ENCODE measurements around the gene FAM171A1.
"Not testable (repeated sequence)": the region's sequence is repeated elsewhere in the genome, so short reads cannot be mapped to it uniquely, and the experiment has no call there.

The FAM171A1 gene

DNA sequence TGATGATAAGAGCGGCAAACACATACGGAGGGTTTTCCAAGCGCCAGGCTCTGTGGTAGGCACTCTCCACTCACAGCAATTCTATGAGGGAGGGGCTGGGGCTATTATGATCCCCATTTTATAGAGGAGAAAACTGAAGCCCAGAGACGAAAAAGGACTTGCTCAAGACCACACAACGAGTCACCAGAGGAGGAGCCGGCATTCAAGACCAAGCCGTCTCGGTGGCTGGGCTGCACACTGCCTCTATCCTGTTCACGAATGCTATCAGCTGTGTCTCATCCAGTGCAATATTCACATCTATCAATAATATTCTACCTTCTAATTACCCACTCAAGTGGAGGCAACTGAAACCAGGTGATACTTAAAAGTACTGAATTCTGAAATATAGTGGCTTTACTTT lies 134.7 kb downstream of the FAM171A1 start:
- no peak for DNase-seq

DNA sequence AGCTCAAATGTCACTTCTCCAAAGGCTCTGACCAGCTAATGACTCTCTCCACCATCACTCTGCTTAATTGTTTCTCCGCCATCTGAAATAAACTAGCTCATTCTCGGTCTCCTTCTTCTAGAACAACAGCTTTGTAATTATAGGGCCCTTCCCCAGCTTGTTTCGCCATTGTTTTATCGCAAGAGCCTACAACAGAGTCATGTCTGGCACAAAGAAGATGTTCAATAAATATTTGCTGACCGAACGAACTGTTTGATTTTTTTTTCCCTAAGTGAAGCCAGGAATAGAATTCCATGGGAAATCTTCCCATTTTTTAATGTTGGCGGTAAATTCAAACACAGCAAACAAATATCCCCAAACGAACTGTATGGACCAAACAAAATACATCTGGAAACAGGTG lies 138.8 kb downstream of the FAM171A1 start:
- DNase-seq: no peak

DNA sequence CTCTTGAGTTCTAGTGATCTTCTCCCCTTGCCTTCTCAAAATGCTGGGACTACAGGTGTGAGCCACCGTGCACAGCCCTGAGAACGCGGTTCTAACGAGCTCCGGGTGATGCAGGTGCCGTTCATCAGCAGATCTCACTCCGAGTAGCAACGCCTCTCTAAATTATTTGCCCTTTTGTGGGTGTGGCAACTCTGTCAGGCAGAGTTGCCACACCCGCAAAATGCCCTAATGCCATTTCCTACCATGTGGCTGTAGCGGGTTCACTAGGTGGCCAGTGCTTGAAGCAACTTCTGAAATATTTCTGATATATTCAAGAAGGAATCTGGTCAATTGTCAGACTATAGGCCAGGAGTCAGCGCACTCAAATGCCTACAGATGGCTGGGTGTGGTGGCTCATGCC lies 139.7 kb downstream of the FAM171A1 start:
- no peak for DNase-seq

DNA sequence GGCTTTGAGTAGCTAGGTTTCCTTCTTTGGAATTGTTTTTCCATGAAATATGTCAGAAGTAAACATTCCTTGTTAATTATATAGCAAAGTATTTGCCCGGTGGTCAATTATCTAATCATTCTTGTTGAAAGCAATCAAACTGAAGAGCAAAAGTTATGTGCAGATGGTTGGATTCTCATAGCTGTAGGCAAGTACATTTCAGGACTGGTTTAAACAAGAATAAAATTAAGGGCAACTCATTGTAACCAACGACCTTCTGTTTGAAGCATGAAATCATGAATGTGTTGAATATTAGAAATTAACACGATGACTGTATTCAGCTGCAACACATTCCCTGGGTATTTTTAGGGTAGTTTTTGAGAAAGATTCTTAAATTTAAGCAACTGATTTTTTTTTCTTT lies 140.8 kb downstream of the FAM171A1 start:
- no peak for DNase-seq

DNA sequence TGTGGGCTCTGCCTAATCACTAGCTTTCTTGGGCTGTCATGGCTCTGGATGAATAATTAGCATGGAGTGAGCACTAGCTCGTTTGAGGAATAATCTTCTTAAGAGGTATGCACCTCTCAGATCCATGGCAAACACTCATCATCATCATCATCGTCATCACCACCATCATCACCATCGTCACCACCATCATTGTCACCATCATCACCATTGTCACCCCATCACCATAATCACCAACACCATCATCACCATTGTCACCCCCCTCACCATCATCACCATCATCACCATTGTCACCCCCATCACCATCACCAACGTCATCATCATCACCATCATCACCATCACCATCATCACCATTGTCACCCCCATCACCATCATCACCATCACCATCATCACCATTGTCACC lies 141.8 kb downstream of the FAM171A1 start:
- no peak for DNase-seq

DNA sequence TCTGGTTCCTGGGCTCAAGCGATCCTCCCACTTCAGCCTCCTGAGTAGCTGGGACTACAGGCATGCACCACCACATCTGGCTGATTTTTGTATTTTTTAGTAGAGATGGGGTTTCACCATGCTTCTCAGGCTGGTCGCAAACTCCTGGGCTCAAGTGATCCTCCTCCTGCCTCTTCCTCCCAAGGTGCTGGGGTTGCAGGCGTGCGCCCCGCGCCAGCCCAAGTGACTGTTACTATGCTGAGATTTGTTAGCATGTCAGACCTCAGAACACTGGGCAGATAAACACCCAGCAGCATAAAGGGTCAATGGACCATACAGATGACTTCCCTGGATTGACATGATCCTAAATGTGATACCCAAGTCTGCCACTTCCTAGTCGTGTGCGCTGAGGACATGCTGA lies 142.7 kb downstream of the FAM171A1 start:
- no peak for DNase-seq

DNA sequence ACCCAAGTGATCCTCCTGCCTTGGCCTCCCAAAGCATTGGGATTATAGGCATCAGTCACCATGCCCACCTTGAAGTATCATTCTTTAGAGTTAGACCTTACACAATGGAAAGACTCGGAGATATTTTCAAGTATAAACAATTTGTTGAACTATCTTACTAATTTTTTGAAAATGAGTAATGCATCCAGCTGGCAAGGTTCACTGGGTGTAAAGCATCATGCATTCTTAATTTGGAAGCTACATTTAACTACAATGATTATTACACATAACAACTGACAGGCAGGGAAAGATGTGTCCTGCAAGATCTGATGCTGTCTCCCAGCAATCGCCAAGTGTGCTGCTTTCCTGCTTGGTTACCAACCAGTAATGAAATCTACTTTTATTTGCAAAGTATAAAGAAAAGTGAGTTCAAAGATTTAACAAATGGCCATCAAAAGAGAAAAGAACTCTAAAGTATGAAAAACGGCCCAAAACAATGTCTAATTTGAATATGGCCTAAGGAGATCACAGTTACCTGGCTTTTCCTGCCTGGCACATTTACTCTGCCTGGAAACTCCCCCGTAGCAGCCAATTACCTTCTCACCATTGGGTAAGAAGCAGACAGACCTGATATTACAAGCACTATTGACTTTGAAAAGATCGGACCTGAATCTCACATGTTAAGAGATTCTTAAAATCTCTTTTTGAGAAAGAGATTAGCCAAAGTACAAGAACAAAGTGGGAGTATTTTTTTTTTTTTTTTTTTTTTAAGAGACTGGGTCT lies 143.3 kb downstream of the FAM171A1 start:
- DNase-seq: no peak

DNA sequence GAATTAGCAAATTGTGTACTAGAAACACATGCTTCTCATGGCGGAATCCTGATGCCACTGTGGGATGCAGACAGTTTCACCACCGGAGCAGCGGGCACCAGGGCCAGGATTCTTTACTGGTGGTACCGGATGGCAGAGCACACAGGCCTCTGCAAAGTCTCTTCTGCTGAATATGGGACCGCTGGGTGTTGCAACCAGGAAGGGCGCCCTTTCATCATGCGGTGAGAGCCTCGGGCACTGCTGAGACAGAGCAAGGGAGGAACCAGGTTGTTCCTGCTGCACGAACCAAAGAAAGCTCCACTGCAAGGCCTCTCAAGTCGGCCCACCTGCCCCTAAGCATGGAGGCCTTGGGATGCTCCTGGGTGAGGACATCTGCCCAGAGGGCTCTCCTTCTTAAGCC lies 145.6 kb downstream of the FAM171A1 start:
- DNase-seq: no peak

DNA sequence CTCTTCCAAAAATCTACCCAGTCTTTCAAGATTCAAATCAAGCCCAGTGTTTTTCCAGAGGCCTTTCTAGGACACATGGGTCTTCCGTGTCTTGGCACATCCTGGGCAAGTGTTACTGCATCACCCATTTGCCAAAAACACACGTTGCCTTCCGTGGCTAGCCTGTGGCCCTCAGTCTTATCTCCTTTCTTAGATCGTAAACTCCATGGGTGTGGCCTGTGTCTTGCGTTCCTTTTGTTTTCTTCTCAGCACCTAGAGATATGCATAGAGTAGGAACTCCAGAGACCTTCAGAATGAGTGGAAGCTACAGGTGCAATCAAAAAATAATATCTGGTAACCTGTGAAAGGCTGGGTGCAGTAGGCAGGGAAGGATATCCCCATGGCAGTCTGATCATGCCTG lies 146.1 kb downstream of the FAM171A1 start:
- DNase-seq: no peak

DNA sequence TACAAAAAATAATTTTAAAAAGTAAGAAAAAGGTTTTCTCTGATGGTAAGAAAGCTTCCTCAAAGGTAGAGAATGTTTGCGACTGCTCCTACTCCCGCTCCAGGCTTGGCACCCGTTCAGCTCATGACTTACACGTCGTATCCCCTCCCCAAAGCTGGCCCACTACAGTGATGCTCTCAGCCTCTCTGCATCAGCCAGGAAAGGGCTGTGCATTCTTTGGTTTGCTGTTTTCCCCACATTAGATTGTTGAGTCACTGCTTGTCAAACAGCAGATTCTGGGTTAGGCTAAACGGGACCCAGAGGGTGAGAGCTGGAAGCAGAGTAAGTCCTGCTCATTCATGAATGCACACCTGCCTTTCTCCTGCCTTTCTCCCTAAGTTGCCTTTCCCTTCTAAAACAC lies 147.9 kb downstream of the FAM171A1 start:
- no peak for DNase-seq

DNA sequence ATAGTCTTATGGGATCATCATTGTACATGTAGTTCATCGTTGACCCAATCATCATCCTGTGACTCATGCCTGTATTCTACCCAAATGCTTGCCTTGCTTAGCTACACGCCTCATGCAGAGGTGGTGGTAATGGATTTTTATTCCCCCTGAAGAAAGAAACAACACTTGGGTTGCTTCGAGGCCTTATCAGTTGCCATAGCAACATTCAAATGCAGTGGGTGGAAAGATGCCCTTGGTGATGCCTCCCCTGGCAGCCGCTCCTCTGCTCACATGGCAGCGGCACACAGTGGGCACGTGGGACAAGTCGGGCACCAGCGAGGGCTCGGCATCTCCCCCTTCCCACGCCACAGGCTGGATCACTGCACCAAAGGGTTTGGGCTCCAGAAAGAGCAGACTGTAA lies 148.6 kb downstream of the FAM171A1 start:
- DNase-seq: no peak

DNA sequence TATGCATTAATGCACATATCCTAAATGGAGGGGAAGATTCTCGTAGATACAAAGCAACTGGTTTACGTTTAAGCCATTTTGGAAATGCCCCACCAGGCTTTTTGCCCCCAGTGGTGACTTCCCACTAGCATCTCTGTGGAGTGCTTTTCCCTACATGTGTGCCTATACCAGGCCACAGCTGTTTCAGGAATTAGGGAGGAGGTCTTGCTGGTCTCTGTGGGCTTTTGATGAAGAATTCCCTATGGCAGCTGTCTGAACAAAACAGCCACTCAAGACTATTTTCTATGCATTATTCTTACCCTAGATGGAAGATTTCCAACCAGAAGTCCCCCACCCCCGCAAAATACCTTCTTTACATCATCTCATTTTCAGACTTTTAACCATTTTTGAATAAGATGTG lies 150.6 kb downstream of the FAM171A1 start:
- DNase-seq: no peak

DNA sequence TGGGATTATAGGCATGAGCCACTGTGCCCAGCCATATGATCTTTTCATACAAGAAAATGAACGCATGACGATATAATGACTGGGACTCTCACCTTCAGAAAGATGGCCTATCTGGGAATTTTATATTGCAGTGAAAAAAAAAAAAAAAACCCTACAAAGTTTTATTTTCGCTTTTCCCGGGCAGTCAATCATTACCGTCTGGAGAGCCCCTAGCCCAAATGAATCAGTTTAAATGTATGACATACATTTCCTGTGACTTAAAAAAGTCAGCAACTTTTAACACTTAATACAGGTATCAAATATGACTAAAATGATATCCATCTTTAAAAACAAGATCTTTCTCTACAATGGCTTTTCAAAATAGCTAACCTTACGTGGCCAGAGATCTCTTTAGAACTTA lies 154.4 kb downstream of the FAM171A1 start:
- no peak for DNase-seq

DNA sequence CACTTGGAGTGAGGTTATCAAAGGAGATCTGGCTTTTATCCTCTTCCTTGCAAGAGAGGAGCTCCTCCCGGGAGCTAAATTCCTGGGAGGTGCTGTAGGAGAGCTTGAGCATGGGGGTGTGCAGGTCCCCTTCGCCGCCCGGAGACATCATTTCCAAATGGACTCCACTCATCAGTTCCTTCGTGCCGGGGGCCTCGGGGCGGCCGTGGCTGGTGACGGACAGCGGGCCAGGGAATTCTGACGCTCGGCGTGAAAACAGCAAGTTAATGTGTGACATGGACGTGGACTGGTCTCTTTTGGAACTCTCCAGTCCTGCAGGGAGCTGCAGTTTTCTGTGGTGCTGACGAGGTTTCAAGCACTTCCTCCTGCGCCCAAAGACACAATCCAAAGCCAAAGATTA lies 156.9 kb downstream of the FAM171A1 start:
- no peak for DNase-seq

DNA sequence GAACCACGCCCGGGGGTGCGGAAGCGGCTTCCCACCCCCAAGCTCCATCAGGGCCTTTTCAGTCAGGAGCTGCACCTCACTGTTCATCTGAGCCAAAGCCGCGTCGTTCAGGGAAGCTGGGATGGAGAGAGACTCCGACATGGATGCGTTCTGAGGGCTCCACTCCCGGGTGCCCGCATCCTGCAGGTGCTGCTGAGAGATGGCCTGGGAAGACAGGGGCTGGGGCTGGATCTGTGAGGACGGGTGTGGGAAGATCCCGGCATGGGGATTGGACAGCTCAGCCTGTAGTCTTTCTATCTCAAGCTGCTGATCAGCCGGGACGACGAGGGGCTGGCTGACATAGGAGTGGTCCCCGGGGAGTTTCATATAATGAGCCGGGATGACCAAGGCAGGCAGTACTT lies 157.6 kb downstream of the FAM171A1 start:
- DNase-seq: no peak

DNA sequence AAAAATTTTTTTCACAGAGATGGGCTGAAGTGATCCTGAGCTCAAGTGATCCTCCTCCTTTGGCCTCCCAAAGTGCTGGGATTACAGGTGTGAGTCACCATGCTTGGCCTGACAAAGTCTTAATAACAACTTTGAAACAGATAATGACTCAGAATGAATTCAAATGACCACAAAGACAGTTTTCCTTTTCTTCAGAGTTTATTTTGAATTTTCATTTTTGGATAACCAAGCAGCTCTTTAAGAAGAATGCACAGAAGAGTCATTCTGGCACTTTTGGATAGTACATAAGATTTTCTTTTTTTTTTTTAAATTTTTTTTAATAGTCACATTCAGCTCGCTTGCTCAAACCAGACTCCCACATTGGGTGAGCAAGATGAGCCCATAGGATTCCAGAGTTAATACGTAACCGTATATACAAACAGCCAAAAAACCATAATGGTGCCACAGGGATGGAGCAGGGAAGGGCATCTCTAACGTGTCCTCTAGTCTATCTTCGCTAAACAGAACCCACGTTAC lies 159.6 kb downstream of the FAM171A1 start:
- DNase-seq: no peak

DNA sequence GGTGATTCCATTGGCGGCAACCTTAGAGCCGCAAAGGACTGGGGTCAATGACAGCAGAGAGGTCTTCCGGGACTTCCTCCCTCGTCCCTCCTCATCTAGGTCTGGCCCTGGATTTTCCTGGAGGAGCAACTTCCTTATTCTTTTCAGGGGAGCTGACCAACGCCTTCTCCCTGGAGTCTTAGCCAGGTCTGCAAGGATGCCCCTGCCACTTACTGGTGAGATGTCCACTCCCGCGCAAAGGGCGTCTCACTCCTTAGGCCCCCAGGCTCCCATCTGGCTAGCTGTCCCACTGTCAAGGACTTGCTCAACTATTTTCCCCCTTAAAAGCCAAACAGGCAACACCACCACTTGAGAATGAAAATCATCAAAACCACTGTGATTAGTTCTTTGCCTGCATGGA lies 160.6 kb downstream of the FAM171A1 start:
- DNase-seq: no peak

DNA sequence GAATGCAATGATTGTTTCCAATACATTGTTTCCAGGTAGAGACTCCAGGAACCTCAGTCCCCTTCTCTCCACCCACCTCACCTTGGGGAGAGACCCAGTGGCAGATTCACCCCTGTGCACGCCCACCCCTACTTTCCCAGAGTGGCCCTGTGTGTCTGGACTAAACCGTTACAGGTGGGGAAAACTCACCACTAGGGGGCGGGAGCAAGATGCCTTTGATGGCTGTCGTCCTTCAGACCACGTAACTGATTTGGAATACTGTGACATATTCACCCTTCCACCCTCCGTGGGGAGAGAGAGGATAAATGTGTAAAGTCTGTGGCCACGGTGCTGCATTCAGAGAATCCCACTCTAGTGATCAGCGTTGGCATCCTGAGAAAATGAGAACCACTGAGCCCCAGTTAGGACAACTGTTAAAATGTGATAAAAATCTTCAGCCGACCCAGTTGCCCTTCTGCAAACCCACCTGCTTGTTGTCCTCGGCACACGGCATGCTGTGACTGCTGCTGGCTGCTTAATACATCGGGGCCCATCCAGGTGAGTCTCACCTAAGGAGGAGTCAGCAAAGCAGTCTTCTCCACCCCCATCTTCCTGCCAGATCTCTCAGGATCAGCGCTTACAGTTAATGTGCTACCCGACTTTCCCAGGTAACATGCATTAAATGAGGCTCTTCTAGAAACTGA lies 161.1 kb downstream of the FAM171A1 start:
- peak; percentile 80 for DNase-seq

DNA sequence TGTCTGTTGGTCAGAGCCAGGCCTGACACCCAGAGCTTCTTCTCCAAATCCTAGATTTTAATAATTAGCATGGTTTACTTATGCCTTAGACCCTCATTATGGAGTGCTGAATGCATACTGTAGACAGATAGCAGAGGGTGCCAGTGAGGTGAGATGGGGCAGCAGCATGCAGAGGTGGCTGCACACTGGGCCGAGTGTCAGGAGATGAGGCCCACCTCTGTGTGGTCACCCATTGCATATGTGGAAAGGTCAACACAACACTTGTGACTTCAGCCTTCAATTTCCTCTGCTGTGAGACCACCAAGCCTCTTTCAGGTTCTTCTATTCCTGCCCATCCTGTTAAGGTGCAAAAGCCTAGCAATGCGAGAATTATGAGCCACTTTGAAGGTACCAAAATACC lies 162.9 kb downstream of the FAM171A1 start:
- DNase-seq: no peak

DNA sequence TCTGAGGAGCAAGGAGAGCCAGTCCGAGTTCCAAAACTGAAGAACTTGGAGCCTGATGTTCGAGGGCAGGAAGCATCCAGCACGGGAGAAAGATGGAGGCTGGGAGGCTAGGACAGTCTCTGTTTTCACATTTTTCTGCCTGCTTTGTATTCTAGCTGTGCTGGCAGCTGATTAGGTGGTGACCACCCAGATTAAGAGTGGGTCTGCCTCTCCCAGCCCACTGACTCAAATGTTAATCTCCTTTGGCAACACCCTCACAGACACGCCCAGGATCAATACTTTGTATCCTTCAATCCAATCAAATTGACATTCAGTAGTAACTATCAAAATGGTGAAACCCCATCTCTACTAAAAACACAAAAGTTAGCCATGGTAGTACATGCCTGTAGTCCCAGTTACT lies 163.7 kb downstream of the FAM171A1 start:
- not testable (repeated sequence) for DNase-seq

DNA sequence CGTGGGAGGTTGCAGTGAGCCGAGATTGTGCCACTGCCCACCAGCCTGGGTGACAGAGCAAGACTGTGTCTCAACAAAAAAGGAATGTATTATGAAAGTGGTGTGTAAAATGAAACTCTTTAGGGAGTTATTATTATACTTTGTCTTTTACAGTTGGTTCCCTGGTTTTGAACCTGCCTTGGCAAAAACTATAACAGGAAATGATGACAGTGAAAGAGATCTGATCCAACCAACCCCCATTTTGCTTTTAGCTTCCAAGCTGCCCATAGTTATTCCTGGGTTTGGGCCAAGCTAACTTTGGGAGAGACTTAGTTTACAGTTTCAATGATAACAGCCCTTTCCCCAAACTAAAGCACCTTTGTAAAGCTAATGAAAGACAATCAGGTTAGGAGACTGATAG lies 168.4 kb downstream of the FAM171A1 start:
- DNase-seq: no peak

DNA sequence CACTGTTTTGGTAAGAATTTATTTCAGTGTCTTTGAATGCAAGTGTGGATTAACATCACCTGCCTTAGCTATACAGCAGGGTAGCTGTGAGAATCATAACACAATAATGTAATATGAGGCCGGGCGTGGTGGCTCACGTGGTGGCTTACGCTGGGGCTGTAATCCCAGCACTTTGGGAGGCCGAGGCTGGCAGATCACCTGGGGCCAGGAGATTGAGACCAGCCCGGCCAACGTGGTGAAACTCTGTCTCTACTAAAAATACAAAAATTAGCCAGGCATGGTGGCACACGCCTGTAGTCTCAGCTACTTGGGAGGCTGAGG lies 168.8 kb downstream of the FAM171A1 start:
- DNase-seq: not testable (repeated sequence)

DNA sequence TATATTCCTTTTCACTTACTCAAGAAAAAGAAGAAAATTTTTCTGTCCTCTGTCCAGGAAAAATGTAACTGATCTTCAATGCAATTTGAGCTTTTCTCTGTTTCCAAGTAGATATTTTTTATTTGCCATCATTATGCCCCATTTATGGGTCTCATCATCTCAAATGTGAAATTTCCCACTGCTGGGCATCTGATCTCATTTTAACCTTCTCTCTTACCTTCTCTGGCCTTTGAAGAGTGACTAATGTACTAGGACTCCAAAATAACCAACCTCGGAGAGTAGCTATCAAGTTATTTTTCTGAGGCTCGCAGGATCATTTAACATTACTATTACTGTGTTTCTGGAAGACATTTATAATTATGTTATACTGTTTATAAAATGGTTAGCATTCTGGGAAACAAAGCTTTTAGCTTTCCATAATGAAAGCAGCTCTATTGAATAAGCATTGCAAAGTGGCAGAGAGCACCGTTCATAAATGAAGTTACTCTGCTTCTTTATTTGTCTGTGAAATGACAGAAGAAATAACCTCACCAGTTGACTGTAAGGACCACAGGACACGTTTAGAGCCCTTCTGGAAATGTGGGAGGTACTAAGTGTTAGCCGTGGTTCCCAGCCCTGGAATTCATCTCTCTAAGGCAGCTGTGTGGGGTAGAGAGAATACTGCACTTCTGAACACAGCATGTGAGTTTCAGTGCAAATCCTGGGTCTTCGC lies 169.3 kb downstream of the FAM171A1 start:
- no peak for DNase-seq

DNA sequence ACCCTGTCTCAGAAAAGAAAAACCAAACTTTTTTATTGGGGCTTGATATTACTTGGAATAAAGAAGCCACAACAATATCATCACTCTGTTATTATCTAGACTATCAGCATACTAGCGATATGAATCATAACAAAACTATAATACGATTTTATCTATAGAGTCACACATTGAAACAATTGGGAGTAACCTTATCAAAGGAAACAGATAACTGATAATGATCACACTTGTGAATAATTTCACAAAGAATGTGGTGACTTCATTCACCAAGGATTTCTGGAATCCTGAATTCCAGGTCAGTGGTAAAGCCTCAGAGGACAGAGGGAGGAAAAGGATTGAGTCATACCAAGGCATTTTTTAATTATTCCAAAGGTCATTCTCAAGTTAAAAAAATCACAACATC lies 170.5 kb downstream of the FAM171A1 start:
- DNase-seq: no peak

Data from activated CD4-positive, CD25-positive, alpha-beta regulatory T cell treated with anti-CD3 and anti-CD28 coated beads, Interleukin-2, amount 50 U/mL, for 72 hours (primary cell).